Limb (tissue), 2 donors: ENCODE results near the gene FAF1.

ENCODE experiments used
- DNase-seq, 2 donors: peaks; one replicate each; pipeline ENCODE4 v3.0.0-alpha.2; 2016; ENCODE audit errors: extremely low spot score in 2 of 2

FAF1 gene

GRCh38 chr1:50436489-50436888, 523.6 kb downstream of the FAF1 start:
- DNase-seq: no peak

GRCh38 chr1:50430010-50430405, 530.1 kb downstream of the FAF1 start:
- DNase-seq: no peak

- DNase-seq: peak in 1 of 2 donors; percentile 47
These were observed 532.0 kb downstream of the FAF1 start for GRCh38 chr1:50427818-50428779.

GRCh38 chr1:50427086-50427817, 532.8 kb downstream of the FAF1 start:
- peak in 1 of 2 donors; percentile 48 for DNase-seq

- DNase-seq: no peak
These were observed 533.4 kb downstream of the FAF1 start for GRCh38 chr1:50426702-50427085.

- DNase-seq: peak in 1 of 2 donors; percentile 46
These were observed 533.9 kb downstream of the FAF1 start for GRCh38 chr1:50426108-50426700.

GRCh38 chr1:50425376-50426107, 534.5 kb downstream of the FAF1 start:
- peak in 1 of 2 donors; percentile 50 for DNase-seq

GRCh38 chr1:50424884-50425375, 535.1 kb downstream of the FAF1 start:
- peak in 1 of 2 donors; percentile 55 for DNase-seq

- peak in 1 of 2 donors; percentile 56 for DNase-seq
These were observed 535.8 kb downstream of the FAF1 start for GRCh38 chr1:50424045-50424883.

GRCh38 chr1:50423670-50424000, 536.4 kb downstream of the FAF1 start:
- DNase-seq: no peak

- peak in 1 of 2 donors; percentile 62 for DNase-seq
These were observed 537.0 kb downstream of the FAF1 start, which contains the start of gene DMRTA2 for GRCh38 chr1:50422946-50423669. Gene DMRTA2, minus strand, starts transcription at chr1:50423443. Its CDS starts 1,907 bp downstream, at chr1:50421536.

- DNase-seq: peak in 1 of 2 donors; percentile 40
These were observed 537.5 kb downstream of the FAF1 start for GRCh38 chr1:50422675-50422945.

- peak in 1 of 2 donors; percentile 28 for DNase-seq
These were observed 538.0 kb downstream of the FAF1 start for GRCh38 chr1:50421768-50422674.

- no peak for DNase-seq
These were observed 538.7 kb downstream of the FAF1 start for GRCh38 chr1:50421366-50421748.

GRCh38 chr1:50420689-50421365, 539.2 kb downstream of the FAF1 start:
- peak in 1 of 2 donors; percentile 60 for DNase-seq

GRCh38 chr1:50419907-50420677, 540.0 kb downstream of the FAF1 start:
- peak in 1 of 2 donors; percentile 28 for DNase-seq

- DNase-seq: peak in 1 of 2 donors; percentile 47
These were observed 540.7 kb downstream of the FAF1 start for GRCh38 chr1:50419192-50419906.
